DOHH2 (cell line): Measurements from ENCODE around the gene LDLRAD2.

Experiments
- CTCF ChIP-seq: fragments of 200-600 bp; sonication (generic); IDR thresholded peaks from one replicate; pipeline ENCODE4 v1.5.1; 2014; ENCODE audit warnings: antibody characterized with exemption, mild to moderate bottlenecking, low read depth, low read length; ENCODE audit not compliant: poor library complexity, severe bottlenecking
- EZH2phosphoT487 ChIP-seq: fragments of 200-600 bp; sonication (generic); IDR thresholded peaks from 2 replicates; pipeline ENCODE4 v1.6.1; 2017; ENCODE audit warnings: borderline replicate concordance, mild to moderate bottlenecking, antibody characterized with exemption, low read length, moderate library complexity, mixed read lengths

GRCh38 chr1:21854751-21855131, 42.7 kb downstream of the LDLRAD2 start:
- TF ChIP-seq CTCF (no peak), EZH2phosphoT487 (no peak)
